SK-N-SH (cell line): ENCODE data around the gene FAM184A. TPM values are rescaled to one million over a fixed set of nuclear protein-coding genes. Genes with fewer than 3 reads are reported as not detected.
A peak's percentile ranks its signal among the peaks of the same experiment; 100 is the strongest.

Source experiments
- CTCF ChIA-PET: fragments of 300-600, 350-600 bp; formaldehyde crosslinking; extraction: SDS; loops from one replicate; lab custom pipeline; 2021; lab: Yijun Ruan, JAX
- POLR2A ChIA-PET: fragments of 350-600 bp; sonication (Branson Sonifier 250); formaldehyde crosslinking; extraction: SDS; loops from one replicate; lab custom pipeline; 2020; ENCODE audit warnings: antibody characterized with exemption, inconsistent platforms; lab: Yijun Ruan, JAX
- DNase-seq: peaks from one replicate; pipeline ENCODE4 v3.0.0; 2012
- H2AFZ ChIP-seq: fragments of 200-600 bp; sonication (generic); 2 replicates; pipeline ENCODE4 v1.8.1; 2016; ENCODE audit warnings: antibody characterized with exemption, mild to moderate bottlenecking, low read depth
- H3F3A ChIP-seq: fragments of 200-600 bp; sonication (generic); replicated peaks from 2 replicates; pipeline ENCODE3; 2016; ENCODE audit warnings: antibody characterized with exemption, mild to moderate bottlenecking; ENCODE audit not compliant: insufficient read depth
- H3K27ac ChIP-seq, 2 experiments: fragments of 200-500 bp in 1 of 2; fragments of 200-600 bp in 1 of 2; sonication (Bioruptor generic) in 1 of 2; sonication (generic), shearing (Covaris generic) in 1 of 2; 2 replicates each; pipeline versions ENCODE4 v1.5.1 to v1.6.1; 2014 to 2016; ENCODE audit warnings: low read depth in 2 of 2, inconsistent platforms in 1 of 2, low read length in 1 of 2, mild to moderate bottlenecking in 1 of 2, mixed read lengths in 1 of 2
- H3K27me3 ChIP-seq: fragments of 200-600 bp; sonication (generic), shearing (Covaris generic); 2 replicates; pipeline ENCODE4 v1.6.1; 2016; ENCODE audit warnings: mixed run types; ENCODE audit not compliant: insufficient read depth
- H3K36me3 ChIP-seq, 2 experiments: fragments of 200-500 bp in 1 of 2; fragments of 200-600 bp in 1 of 2; sonication (Bioruptor generic) in 1 of 2; sonication (generic) in 1 of 2; replicated peaks in 1 of 2; 2 replicates each; pipeline versions ENCODE3 to v1.5.1; 2014 to 2016; ENCODE audit warnings: low read length in 1 of 2, mild to moderate bottlenecking in 1 of 2; ENCODE audit not compliant: insufficient read depth in 2 of 2, control insufficient read depth in 1 of 2
- H3K4me1 ChIP-seq, 2 experiments: fragments of 200-500 bp in 1 of 2; fragments of 200-600 bp in 1 of 2; sonication (Bioruptor generic) in 1 of 2; sonication (generic), shearing (Covaris generic) in 1 of 2; 2 replicates each; pipeline versions ENCODE4 v1.5.1 to v1.6.1; 2014 to 2016; ENCODE audit warnings: low read depth in 1 of 2, low read length in 1 of 2, mixed run types in 1 of 2; ENCODE audit not compliant: insufficient read depth in 2 of 2, control insufficient read depth in 1 of 2
- H3K4me2 ChIP-seq: fragments of 200-600 bp; sonication (generic), shearing (Covaris generic); 2 replicates; pipeline ENCODE4 v1.6.1; 2017; ENCODE audit warnings: mixed run types
- H3K4me3 ChIP-seq, 2 experiments: fragments of 200-500 bp in 1 of 2; fragments of 200-600 bp in 1 of 2; sonication (Bioruptor generic) in 1 of 2; sonication (generic), shearing (Covaris generic) in 1 of 2; 2 replicates each; pipeline versions ENCODE4 v1.5.1 to v1.8.1; 2014 to 2016; ENCODE audit warnings: low read depth in 2 of 2, inconsistent platforms in 1 of 2, low read length in 1 of 2, mild to moderate bottlenecking in 1 of 2, mixed read lengths in 1 of 2, moderate library complexity in 1 of 2
- H3K79me2 ChIP-seq: fragments of 200-600 bp; sonication (generic); 2 replicates; pipeline ENCODE4 v1.8.1; 2017; ENCODE audit warnings: mild to moderate bottlenecking; ENCODE audit not compliant: insufficient read depth
- H3K9ac ChIP-seq: fragments of 200-600 bp; sonication (generic); 2 replicates; pipeline ENCODE4 v1.6.1; 2017; ENCODE audit warnings: mixed run types
- H3K9me2 ChIP-seq: fragments of 200-600 bp; sonication (generic); 2 replicates; pipeline ENCODE4 v1.6.1; 2017; ENCODE audit warnings: mixed run types
- H3K9me3 ChIP-seq: fragments of 200-600 bp; sonication (generic); 2 replicates; pipeline ENCODE4 v1.6.1; 2017; ENCODE audit warnings: mixed run types, mild to moderate bottlenecking, moderate library complexity
- H4K20me1 ChIP-seq: fragments of 200-600 bp; sonication (generic); 2 replicates; pipeline ENCODE4 v1.6.1; 2017; ENCODE audit warnings: mild to moderate bottlenecking, mixed run types; ENCODE audit not compliant: insufficient read depth
- FOSL2 ChIP-seq: IDR thresholded peaks from 2 replicates; pipeline ENCODE4 v1.4.0; 2012; ENCODE audit warnings: low read depth, mild to moderate bottlenecking, moderate library complexity, borderline replicate concordance
- GATA2 ChIP-seq: sonication (generic); formaldehyde crosslinking; IDR thresholded peaks from 2 replicates; pipeline ENCODE4 v1.5.0; 2020; ENCODE audit warnings: mild to moderate bottlenecking, missing genetic modification reagents
- NRF1 ChIP-seq: IDR thresholded peaks from 2 replicates; pipeline ENCODE4 v1.6.1; 2012; ENCODE audit warnings: low read depth, mild to moderate bottlenecking, low read length
- SMC3 ChIP-seq: IDR thresholded peaks from 2 replicates; pipeline ENCODE4 v1.6.1; 2012; ENCODE audit warnings: low read depth, low read length, improper control_type of control experiment
- TCF12 ChIP-seq: IDR thresholded peaks from 2 replicates; pipeline ENCODE4 v1.4.0; 2012
- YY1 ChIP-seq: IDR thresholded peaks from 2 replicates; pipeline ENCODE4 v1.4.0; 2012; ENCODE audit warnings: low read depth, mild to moderate bottlenecking
- WGBS: methylation state at CpG from one replicate; pipeline ENCODE4 v1.1.6; 2017; ENCODE audit warnings: low lambda C conversion rate; 5-methylcytosine and 5-hydroxymethylcytosine counted together
- polyA plus RNA-seq, 3 experiments: library from polyadenylated mRNA; depleted of rRNA; stranded (reverse); fragments of >200 nt; gene quantifications; 2 replicates each; pipeline ENCODE4 v1.2.3, GENCODE V29; 2012
- small RNA-seq, 7 experiments: library from RNA; depleted of rRNA; stranded (forward); fragments of <200 nt; gene quantifications; one replicate each; pipeline ENCODE3, GENCODE V24; 2012

Gene FAM184A
- polyA plus RNA-seq, 1 of the 3 experiments (the other 2 are of a cell fraction) = 0.38 TPM

- peak; percentile 27 for DNase-seq
- ChIA-PET CTCF (interaction anchor here (1.4 kb wide), 1 partner anchor 198 kb away, joined by 3 read pairs; no protein-coding TSS in a partner anchor), POLR2A (no interaction called here)
- 86% methylated on average over 5 of the region's 5 CpGs for WGBS
- Histone ChIP-seq H3K9me2 (no peaks in the 10 kb centered on the region), H3K4me2 (no peak overlapping the region), H2AFZ (no peak overlapping the region), H4K20me1 (no peaks in the 10 kb centered on the region), H3K79me2 (no peaks in the 10 kb centered on the region), H3K36me3 (peaks cover 70 to 72% of the 10 kb centered on the region in 2 experiments), H3F3A (no peaks in the 10 kb centered on the region), H3K9me3 (no peaks in the 10 kb centered on the region), H3K9ac (no peak overlapping the region), H3K4me1 (peaks cover 0 to 5% of the 10 kb centered on the region in 2 experiments; a peak in 1 of 4 replicates), H3K27ac (no peak overlapping the region; a peak in 1 of 4 replicates), H3K27me3 (no peaks in the 10 kb centered on the region), H3K4me3 (no peak overlapping the region)
- no peak for TF ChIP-seq SMC3
- no peak for TF ChIP-seq YY1
- TF ChIP-seq TCF12 = no peak
- no peak for TF ChIP-seq NRF1
- TF ChIP-seq GATA2 (CRISPR knock-in tag) = no peak
- TF ChIP-seq FOSL2 = no peak
Measured at GRCh38 chr6:118912646-118913045, 165.8 kb downstream of the FAM184A start.

Small RNA genes within 50 kb of the gene (small RNA-seq; reads per million reads assigned to genes)
- 0.13 to 32.9 (median 3.1) reads per million in 7 experiments for gene MIR548B
- gene RF00019 = 0 reads per million in 7 experiments

Other genes starting within 250 kb of the FAM184A start
- gene ASF1A, start 184.5 kb downstream of the FAM184A start, polyA plus RNA-seq (2012; rRNA removed) = 5.2 and 5.4 TPM in 2 replicates
- gene MCM9, start 143.5 kb downstream of the FAM184A start, polyA plus RNA-seq (2012; rRNA removed) = 1.7 and 2.9 TPM in 2 replicates